GM12891 (cell line): ENCODE data around the gene RPS6KA2.

Source experiments
- DNase-seq: peaks from one replicate; pipeline ENCODE4 v3.0.0; 2011; ENCODE audit warnings: low spot score; ENCODE audit not compliant: insufficient read length
- FAIRE-seq: peaks from 2 replicates; lab custom pipeline; 2011; peaks lifted over from hg19 to GRCh38; lab: Jason Lieb, UNC
- PAX5 ChIP-seq: IDR thresholded peaks from 2 replicates; pipeline ENCODE4 v1.6.1; 2011; ENCODE audit warnings: low read length, moderate library complexity, mild to moderate bottlenecking; ENCODE audit not compliant: insufficient read depth, severe bottlenecking
- POLR2A ChIP-seq: IDR thresholded peaks from 2 replicates; pipeline ENCODE4 v1.6.1; 2011; ENCODE audit warnings: low read depth, low read length, control low read depth
- POLR2AphosphoS5 ChIP-seq: IDR thresholded peaks from 2 replicates; pipeline ENCODE4 v1.6.1; 2011; ENCODE audit warnings: low read depth, low read length, control low read depth
- POU2F2 ChIP-seq: IDR thresholded peaks from 2 replicates; pipeline ENCODE4 v1.6.1; 2011; ENCODE audit warnings: low read depth, mild to moderate bottlenecking, control low read depth, low read length, moderate library complexity
- SPI1 ChIP-seq: IDR thresholded peaks from 2 replicates; pipeline ENCODE4 v1.6.1; 2011; ENCODE audit warnings: low read depth, low read length, control low read depth
- TAF1 ChIP-seq: IDR thresholded peaks from 2 replicates; pipeline ENCODE4 v1.6.1; 2011; ENCODE audit warnings: low read depth, low read length, control low read depth

Gene RPS6KA2

DNA sequence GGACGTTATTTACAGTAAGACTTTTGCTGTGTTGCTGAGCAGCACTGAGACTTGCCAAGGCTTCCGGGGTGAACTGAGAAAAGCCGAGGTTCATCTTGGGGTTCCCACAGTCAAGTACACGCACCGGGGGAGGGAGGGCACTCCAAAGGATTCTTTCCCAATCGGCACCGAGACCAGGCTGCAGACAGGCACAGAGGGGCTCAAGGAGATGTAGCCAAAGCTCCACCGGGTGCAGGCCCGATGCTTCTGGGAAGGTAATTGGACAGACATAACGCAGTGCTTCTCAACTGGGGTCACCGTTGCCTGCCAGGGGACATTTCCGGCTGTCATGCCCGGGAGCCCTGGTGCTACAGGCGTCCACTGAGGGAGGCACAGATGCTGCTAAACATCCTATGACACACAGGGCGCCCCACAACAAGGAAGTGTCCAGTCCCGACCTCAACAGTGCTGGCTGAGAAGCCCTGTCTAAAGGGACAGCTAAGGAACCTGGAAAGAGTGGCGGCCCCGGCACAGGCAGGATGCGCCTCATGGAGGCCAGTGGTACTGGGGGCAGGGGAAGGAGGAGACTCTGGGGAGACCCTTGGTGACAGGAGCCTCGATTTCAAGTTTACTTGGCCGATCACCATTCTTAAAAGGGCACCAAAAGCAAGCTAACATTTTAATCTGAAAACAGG lies 133.5 kb downstream of the RPS6KA2 start:
- TF ChIP-seq SPI1 (no peak), POU2F2 (no peak), POLR2AphosphoS5 (no peak), PAX5 (no peak), POLR2A (no peak), TAF1 (no peak)
- DNase-seq (no peak), FAIRE-seq (no peak)

DNA sequence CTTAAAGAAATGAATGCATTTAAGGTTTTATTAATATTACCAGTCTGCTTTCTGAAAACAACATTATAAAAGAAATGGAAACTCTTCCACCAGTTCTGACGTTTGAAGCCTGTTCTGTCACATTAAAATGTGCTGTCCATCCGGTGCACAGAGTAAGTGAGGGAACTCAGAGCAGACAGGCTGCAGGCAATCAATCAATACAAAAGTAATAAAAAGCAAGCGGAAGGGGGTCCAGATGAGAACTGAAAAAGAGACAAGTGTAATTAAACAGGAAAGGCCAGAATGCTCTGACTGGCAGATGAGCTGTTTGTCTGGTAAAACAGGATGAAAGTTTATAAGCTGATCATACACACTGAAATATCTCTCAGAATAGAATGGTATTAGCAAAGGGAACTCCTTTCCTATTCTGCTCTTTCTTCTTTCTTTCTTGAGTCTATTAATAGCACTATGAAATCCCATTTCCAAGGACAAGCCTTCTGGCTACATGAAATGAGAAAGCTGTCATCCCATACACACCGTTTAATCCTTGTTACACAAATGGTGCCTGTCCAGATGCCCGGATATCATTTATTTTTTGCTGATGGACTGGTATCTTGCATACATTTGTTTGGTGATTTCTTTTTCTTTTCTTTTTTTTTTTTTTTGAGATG lies 134.8 kb downstream of the RPS6KA2 start:
- no peak for DNase-seq
- no peak for TF ChIP-seq TAF1
- TF ChIP-seq POLR2A, result no peak
- no peak for TF ChIP-seq PAX5
- no peak for TF ChIP-seq SPI1
- no peak for TF ChIP-seq POU2F2
- no peak for TF ChIP-seq POLR2AphosphoS5
- FAIRE-seq, result no peak

DNA sequence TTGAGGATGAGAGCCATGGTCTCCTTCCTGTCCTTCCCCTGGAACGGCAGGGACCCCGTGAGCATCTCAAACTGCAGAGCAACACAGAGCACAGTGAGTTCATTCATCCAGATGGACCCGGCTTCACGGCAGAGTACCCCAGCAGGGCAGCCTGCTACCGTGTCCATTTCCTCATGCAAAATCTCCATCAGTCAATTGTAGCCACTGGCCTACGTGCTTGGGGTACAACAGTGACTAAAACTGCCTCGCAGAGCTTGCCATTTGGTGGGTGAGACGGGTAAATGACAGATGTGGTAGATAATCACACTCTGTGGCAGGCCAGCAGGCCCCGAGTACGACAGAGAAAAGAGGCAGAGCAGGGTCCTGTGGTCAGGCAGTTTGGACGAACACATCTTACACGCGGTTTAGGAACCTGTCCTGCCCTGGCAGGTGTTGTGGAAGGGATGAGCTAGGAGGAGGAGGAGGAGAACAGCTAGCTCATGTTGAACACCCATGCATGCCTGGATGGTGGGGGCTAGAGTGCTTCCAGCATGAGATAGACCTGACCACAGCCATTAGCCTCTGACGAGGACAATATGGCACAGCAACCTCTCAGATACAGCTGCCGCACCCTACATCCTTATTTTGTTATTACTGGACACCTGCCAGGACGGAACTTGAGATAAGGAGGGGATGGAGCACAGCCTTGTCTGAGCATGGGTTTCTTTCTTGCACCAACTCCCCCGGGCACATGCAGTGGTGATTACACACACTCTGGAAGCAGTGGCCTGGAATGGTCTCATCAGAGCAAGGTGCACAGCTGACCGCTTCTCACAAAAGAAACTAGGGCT lies 136.2 kb downstream of the RPS6KA2 start:
- DNase-seq (no peak), FAIRE-seq (no peak)
- TF ChIP-seq SPI1 (no peak), POLR2A (no peak), TAF1 (no peak), PAX5 (no peak), POLR2AphosphoS5 (no peak), POU2F2 (no peak)

DNA sequence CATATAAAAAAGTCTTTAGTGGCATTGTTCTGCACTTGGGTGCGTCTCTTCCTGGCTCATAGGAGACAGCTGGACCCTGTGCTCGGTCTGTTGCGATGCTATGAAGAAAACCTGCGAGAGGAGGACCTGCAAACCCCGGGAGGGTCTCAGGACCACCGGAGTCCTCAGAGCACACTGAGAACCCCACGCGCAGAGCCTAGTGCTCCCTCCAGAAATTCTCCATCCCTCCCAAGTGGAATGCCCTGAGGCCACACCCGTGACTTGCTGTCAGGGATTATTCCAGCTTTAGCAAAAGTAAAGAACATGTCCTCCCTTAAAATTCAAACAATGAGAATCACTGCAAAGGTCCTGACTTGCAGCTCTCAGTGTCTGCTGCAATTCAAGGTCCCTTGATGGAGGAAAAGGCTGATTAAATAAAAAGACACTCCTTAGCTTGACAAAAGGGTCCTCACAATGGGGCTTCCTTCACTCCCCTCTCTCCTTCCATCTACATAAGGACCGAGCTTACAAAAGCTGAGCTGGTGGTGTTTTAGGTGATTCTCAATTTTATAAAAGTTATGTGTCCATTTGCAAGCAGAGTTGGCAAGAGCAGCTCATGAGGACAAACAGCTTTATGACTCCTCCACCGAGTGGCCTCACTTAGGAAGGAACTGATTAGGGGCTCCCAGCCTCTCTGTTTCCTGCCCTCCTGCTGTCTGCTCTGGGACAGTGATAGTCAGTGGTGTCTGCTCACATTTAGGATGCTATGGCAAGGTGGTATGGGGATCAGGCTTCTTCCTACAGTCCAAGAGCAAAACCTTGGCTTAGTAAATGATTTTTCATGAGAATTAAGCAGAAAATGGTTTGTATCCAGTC lies 137.5 kb downstream of the RPS6KA2 start:
- FAIRE-seq, result no peak
- no peak for DNase-seq
- TF ChIP-seq TAF1, result no peak
- TF ChIP-seq POU2F2, result no peak
- TF ChIP-seq PAX5, result no peak
- no peak for TF ChIP-seq SPI1
- TF ChIP-seq POLR2A, result no peak
- TF ChIP-seq POLR2AphosphoS5, result no peak

DNA sequence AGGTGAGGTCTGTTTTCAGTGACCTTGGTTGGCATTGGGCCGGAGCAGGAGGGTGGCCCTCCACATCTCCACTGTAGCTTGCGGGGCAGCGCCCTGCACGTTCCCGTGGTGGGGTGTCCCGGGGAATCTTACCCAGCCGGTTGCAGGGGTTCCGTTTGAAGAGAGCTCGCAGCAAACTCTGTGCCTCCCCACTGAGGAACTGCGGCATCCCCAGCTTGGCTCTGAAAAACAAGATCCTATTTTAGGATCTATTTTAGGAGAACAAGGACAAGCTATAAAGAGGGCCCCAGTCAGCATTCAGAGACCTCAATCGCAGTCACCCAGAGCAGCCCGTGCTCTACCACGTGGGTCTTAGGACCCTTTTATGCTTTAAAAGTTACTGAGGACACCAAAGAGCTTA lies 138.3 kb downstream of the RPS6KA2 start:
- FAIRE-seq (no peak), DNase-seq (no peak)
- no peak for TF ChIP-seq SPI1
- TF ChIP-seq PAX5, result no peak
- no peak for TF ChIP-seq POLR2AphosphoS5
- no peak for TF ChIP-seq POU2F2
- no peak for TF ChIP-seq POLR2A
- TF ChIP-seq TAF1, result no peak

DNA sequence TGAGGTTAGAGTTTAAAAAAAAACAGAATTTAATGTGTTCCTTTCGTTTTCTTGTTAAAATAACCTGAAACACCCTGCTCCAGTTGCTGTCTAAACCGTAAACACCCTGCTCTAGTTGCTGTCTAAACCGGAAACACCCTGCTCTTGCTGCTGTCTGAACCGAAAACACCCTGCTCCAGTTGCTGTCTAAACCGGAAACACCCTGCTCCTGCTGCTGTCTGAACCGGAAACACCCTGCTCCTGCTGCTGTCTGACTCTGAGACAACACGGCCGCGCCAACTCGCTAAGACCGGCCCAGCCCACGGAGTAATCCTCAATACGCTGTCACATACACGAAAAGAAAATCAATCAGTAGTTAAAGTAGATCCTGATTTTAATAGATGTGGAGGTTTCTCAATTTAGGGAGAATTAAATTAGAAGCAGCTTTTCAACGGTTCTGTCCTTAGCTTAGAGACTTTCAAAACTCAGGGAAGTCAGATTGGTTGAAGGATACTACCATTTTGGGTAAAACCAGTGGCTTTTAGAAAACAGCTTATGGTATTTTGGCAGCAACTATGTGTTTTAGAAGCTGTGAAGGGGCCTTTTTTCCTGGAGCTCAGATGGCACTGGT lies 138.9 kb downstream of the RPS6KA2 start:
- FAIRE-seq (peak; percentile 99), DNase-seq (peak; percentile 53)
- TF ChIP-seq TAF1 (no peak), POLR2AphosphoS5 (no peak), POU2F2 (no peak), PAX5 (no peak), POLR2A (no peak), SPI1 (no peak)

DNA sequence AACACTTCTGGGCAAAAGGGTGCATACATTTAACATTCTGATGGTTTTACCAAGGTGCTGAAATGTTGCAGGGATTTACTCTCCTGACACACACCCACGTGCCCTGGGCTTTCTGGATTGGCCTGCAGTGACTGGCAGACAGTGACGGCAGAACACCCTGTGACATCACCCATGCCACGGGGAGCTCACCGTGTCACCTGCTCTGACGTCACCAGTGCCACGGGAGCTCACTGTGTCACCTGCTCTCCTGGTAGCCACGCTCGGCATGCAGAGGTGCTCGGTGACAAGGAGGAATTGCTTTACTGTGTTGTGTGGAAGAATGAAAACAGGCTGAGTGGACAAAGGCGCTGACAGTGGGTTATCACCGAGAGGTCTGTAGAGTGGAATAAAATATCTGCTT lies 139.9 kb downstream of the RPS6KA2 start:
- FAIRE-seq, result peak; percentile 33
- no peak for DNase-seq
- no peak for TF ChIP-seq SPI1
- TF ChIP-seq TAF1, result no peak
- TF ChIP-seq POLR2AphosphoS5, result no peak
- TF ChIP-seq POLR2A, result no peak
- TF ChIP-seq POU2F2, result no peak
- TF ChIP-seq PAX5, result no peak

DNA sequence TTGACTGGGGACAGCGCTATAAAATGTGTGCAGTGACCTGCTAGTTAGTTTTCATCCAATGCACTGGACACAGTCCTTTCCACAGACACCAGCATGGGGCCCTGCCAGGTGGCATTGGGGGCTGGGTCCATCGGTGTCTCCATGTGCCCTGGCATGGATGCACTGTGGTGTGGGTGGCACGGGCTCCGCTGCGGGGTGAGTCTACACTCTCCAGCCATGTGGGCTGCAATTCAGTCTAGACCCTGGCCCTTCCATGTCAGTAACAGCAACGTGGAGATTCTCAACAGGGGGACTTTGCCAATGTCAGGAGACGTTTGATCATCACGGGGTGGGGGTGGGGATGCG lies 140.5 kb downstream of the RPS6KA2 start:
- no peak for TF ChIP-seq POU2F2
- no peak for TF ChIP-seq POLR2AphosphoS5
- no peak for TF ChIP-seq PAX5
- no peak for TF ChIP-seq TAF1
- TF ChIP-seq POLR2A, result no peak
- no peak for TF ChIP-seq SPI1
- no peak for FAIRE-seq
- DNase-seq, result no peak
